DOHH2 (cell line): ENCODE data around the gene MAML1.
"Not testable (repeated sequence)": the region's sequence is repeated elsewhere in the genome, so short reads cannot be mapped to it uniquely, and the experiment has no call there.

Experiments
- H3F3A ChIP-seq: fragments of 200-600 bp; sonication (generic), shearing (Covaris generic); 2 replicates; pipeline ENCODE4 v1.6.0; 2016; ENCODE audit warnings: antibody characterized with exemption, mild to moderate bottlenecking; ENCODE audit not compliant: control insufficient read depth, insufficient read depth
- H3K27ac ChIP-seq: fragments of 200-600 bp; sonication (generic); 2 replicates; pipeline ENCODE4 v1.5.1; 2014; ENCODE audit warnings: low read depth, mild to moderate bottlenecking, low read length, moderate library complexity
- H3K27me3 ChIP-seq: fragments of 200-600 bp; sonication (generic); 2 replicates; pipeline ENCODE4 v1.6.1; 2014; ENCODE audit warnings: mild to moderate bottlenecking, low read length, mixed read lengths; ENCODE audit not compliant: control insufficient read depth
- H3K36me3 ChIP-seq: fragments of 200-600 bp; sonication (generic); 2 replicates; pipeline ENCODE4 v1.6.1; 2014; ENCODE audit warnings: mild to moderate bottlenecking, low read length, moderate library complexity, mixed read lengths; ENCODE audit not compliant: control insufficient read depth
- H3K4me1 ChIP-seq: fragments of 200-600 bp; sonication (generic); 2 replicates; pipeline ENCODE4 v1.6.1; 2014; ENCODE audit warnings: mild to moderate bottlenecking, low read length, mixed read lengths; ENCODE audit not compliant: control insufficient read depth
- H3K4me2 ChIP-seq: fragments of 200-600 bp; sonication (generic); 2 replicates; pipeline ENCODE4 v1.6.0; 2014; ENCODE audit warnings: mild to moderate bottlenecking, low read length, moderate library complexity
- H3K4me3 ChIP-seq: fragments of 200-600 bp; sonication (generic); 2 replicates; pipeline ENCODE4 v1.5.1; 2014; ENCODE audit warnings: mild to moderate bottlenecking, low read length, mixed read lengths
- H3K79me2 ChIP-seq: fragments of 200-600 bp; sonication (generic); 2 replicates; pipeline ENCODE4 v1.6.1; 2014; ENCODE audit warnings: mild to moderate bottlenecking, low read length, mixed read lengths; ENCODE audit not compliant: control insufficient read depth
- H3K9me2 ChIP-seq: fragments of 200-600 bp; sonication (generic); replicated peaks from 2 replicates; pipeline ENCODE4 v1.6.1; 2014; ENCODE audit warnings: mild to moderate bottlenecking, low read length, mixed read lengths; ENCODE audit not compliant: control insufficient read depth
- H3K9me3 ChIP-seq: fragments of 200-600 bp; sonication (generic); 2 replicates; pipeline ENCODE4 v1.6.1; 2014; ENCODE audit warnings: antibody characterized with exemption, low read length, mixed read lengths; ENCODE audit not compliant: control insufficient read depth, insufficient read depth
- H4K20me1 ChIP-seq: fragments of 200-600 bp; sonication (generic); 2 replicates; pipeline ENCODE4 v1.6.0; 2014; ENCODE audit warnings: low read depth, mild to moderate bottlenecking, antibody characterized with exemption, low read length, moderate library complexity; ENCODE audit not compliant: control insufficient read depth, insufficient read depth
- CTCF ChIP-seq: fragments of 200-600 bp; sonication (generic); IDR thresholded peaks from one replicate; pipeline ENCODE4 v1.5.1; 2014; ENCODE audit warnings: antibody characterized with exemption, mild to moderate bottlenecking, low read depth, low read length; ENCODE audit not compliant: poor library complexity, severe bottlenecking
- EZH2phosphoT487 ChIP-seq: fragments of 200-600 bp; sonication (generic); IDR thresholded peaks from 2 replicates; pipeline ENCODE4 v1.6.1; 2017; ENCODE audit warnings: borderline replicate concordance, mild to moderate bottlenecking, antibody characterized with exemption, low read length, moderate library complexity, mixed read lengths

Gene MAML1

GRCh38 chr5:179697108-179697507 is 35.5 kb upstream of the MAML1 start:
- no peaks in the 10 kb centered on the region; the same call in 1 of the 2 replicates for H3F3A ChIP-seq
- peaks cover 12% of the 10 kb centered on the region for H4K20me1 ChIP-seq
- H3K27ac ChIP-seq: no peak overlapping the region
- H3K27me3 ChIP-seq: no peaks in the 10 kb centered on the region
- no peaks in the 10 kb centered on the region for H3K9me2 ChIP-seq
- TF ChIP-seq EZH2phosphoT487 (no peak), CTCF (no peak)
- no peaks in the 10 kb centered on the region for H3K9me3 ChIP-seq
- H3K4me1 ChIP-seq: peaks cover 32% of the 10 kb centered on the region
- H3K4me3 ChIP-seq: peak overlapping the region; percentile 96
- H3K4me2 ChIP-seq: peak overlapping the region; percentile 55
- H3K79me2 ChIP-seq: peaks cover 44% of the 10 kb centered on the region
- peaks cover 30% of the 10 kb centered on the region for H3K36me3 ChIP-seq

GRCh38 chr5:179697543-179697942 is 35.1 kb upstream of the MAML1 start:
- H3K4me1 ChIP-seq: peaks cover 32% of the 10 kb centered on the region
- peak overlapping the region; percentile 96 for H3K4me3 ChIP-seq
- peak overlapping the region; percentile 68 for H3K27ac ChIP-seq
- peaks cover 35% of the 10 kb centered on the region for H3K36me3 ChIP-seq
- not testable (repeated sequence) for H3F3A ChIP-seq, H3K27me3 ChIP-seq, H3K9me3 ChIP-seq, H3K9me2 ChIP-seq
- H3K79me2 ChIP-seq: peaks cover 49% of the 10 kb centered on the region
- H4K20me1 ChIP-seq: peaks cover 15% of the 10 kb centered on the region
- H3K4me2 ChIP-seq: peak overlapping the region; percentile 55

- no peaks in the 10 kb centered on the region for H3K9me2 ChIP-seq
- peaks cover 15% of the 10 kb centered on the region for H4K20me1 ChIP-seq
- H3K36me3 ChIP-seq: peaks cover 42% of the 10 kb centered on the region
- peak overlapping the region; percentile 90 for H3K4me2 ChIP-seq
- H3K4me1 ChIP-seq: peaks cover 34% of the 10 kb centered on the region
- no peak for TF ChIP-seq EZH2phosphoT487
- no peak for TF ChIP-seq CTCF
- H3K27ac ChIP-seq: peak overlapping the region; percentile 68
- no peaks in the 10 kb centered on the region for H3K9me3 ChIP-seq
- no peaks in the 10 kb centered on the region; the same call in 1 of the 2 replicates for H3F3A ChIP-seq
- peaks cover 56% of the 10 kb centered on the region for H3K79me2 ChIP-seq
- H3K27me3 ChIP-seq: no peaks in the 10 kb centered on the region
- peak overlapping the region; percentile 96 for H3K4me3 ChIP-seq
Observed at GRCh38 chr5:179697993-179698934, 34.4 kb upstream of the MAML1 start.
